ENCODE data around the gene ECM2.

The ECM2 gene

GRCh38 chr9:92507496-92507895 is 28.3 kb downstream of the ECM2 start:
- Histone ChIP-seq H3K9ac (ENCODE audit: low read length) (no peak overlapping the region), H3K4me1 (ENCODE audit: control insufficient read depth, insufficient read depth, low read length) (no peaks in the 10 kb centered on the region), H3K36me3 (ENCODE audit: control insufficient read depth, insufficient read depth, low read length) (no peaks in the 10 kb centered on the region), H3K27me3 (ENCODE audit: control insufficient read depth, insufficient read depth, low read length) (no peaks in the 10 kb centered on the region), H3K9me3 (ENCODE audit: control insufficient read depth, low read length) (no peaks in the 10 kb centered on the region), H3K4me3 (ENCODE audit: low read length) (no peak overlapping the region)

GRCh38 chr9:92507005-92507404 is 28.8 kb downstream of the ECM2 start:
- no peak overlapping the region for H3K4me3 ChIP-seq (ENCODE audit: low read length)
- no peaks in the 10 kb centered on the region for H3K27me3 ChIP-seq (ENCODE audit: control insufficient read depth, insufficient read depth, low read length)
- no peaks in the 10 kb centered on the region for H3K9me3 ChIP-seq (ENCODE audit: control insufficient read depth, low read length)
- H3K4me1 ChIP-seq (ENCODE audit: control insufficient read depth, insufficient read depth, low read length), result no peaks in the 10 kb centered on the region
- H3K36me3 ChIP-seq (ENCODE audit: control insufficient read depth, insufficient read depth, low read length), result no peaks in the 10 kb centered on the region
- no peak overlapping the region for H3K9ac ChIP-seq (ENCODE audit: low read length)

- H3K27me3 ChIP-seq (ENCODE audit: control insufficient read depth, insufficient read depth, low read length), result no peaks in the 10 kb centered on the region
- no peaks in the 10 kb centered on the region for H3K4me1 ChIP-seq (ENCODE audit: control insufficient read depth, insufficient read depth, low read length)
- no peaks in the 10 kb centered on the region for H3K9me3 ChIP-seq (ENCODE audit: control insufficient read depth, low read length)
- H3K4me3 ChIP-seq (ENCODE audit: low read length), result no peak overlapping the region
- no peaks in the 10 kb centered on the region for H3K36me3 ChIP-seq (ENCODE audit: control insufficient read depth, insufficient read depth, low read length)
- no peak overlapping the region for H3K9ac ChIP-seq (ENCODE audit: low read length)
Measured at GRCh38 chr9:92506184-92506857, 29.5 kb downstream of the ECM2 start.

GRCh38 chr9:92504881-92505280 is 30.9 kb downstream of the ECM2 start:
- Histone ChIP-seq H3K36me3 (ENCODE audit: control insufficient read depth, insufficient read depth, low read length) (no peaks in the 10 kb centered on the region), H3K4me3 (ENCODE audit: low read length) (no peak overlapping the region), H3K9me3 (ENCODE audit: control insufficient read depth, low read length) (no peaks in the 10 kb centered on the region), H3K27me3 (ENCODE audit: control insufficient read depth, insufficient read depth, low read length) (no peaks in the 10 kb centered on the region), H3K4me1 (ENCODE audit: control insufficient read depth, insufficient read depth, low read length) (no peaks in the 10 kb centered on the region), H3K9ac (ENCODE audit: low read length) (no peak overlapping the region)

GRCh38 chr9:92503156-92503555 is 32.6 kb downstream of the ECM2 start:
- Histone ChIP-seq H3K4me1 (ENCODE audit: control insufficient read depth, insufficient read depth, low read length) (no peaks in the 10 kb centered on the region), H3K27me3 (ENCODE audit: control insufficient read depth, insufficient read depth, low read length) (no peaks in the 10 kb centered on the region), H3K36me3 (ENCODE audit: control insufficient read depth, insufficient read depth, low read length) (no peaks in the 10 kb centered on the region)

GRCh38 chr9:92501671-92502393 is 34.0 kb downstream of the ECM2 start:
- no peaks in the 10 kb centered on the region for H3K36me3 ChIP-seq (ENCODE audit: control insufficient read depth, insufficient read depth, low read length)
- H3K9me3 ChIP-seq (ENCODE audit: control insufficient read depth, low read length), result no peaks in the 10 kb centered on the region
- no peak overlapping the region for H3K4me3 ChIP-seq (ENCODE audit: low read length)
- H3K27me3 ChIP-seq (ENCODE audit: control insufficient read depth, insufficient read depth, low read length), result no peaks in the 10 kb centered on the region
- no peak overlapping the region for H3K9ac ChIP-seq (ENCODE audit: low read length)
- no peaks in the 10 kb centered on the region for H3K4me1 ChIP-seq (ENCODE audit: control insufficient read depth, insufficient read depth, low read length)

More at GRCh38 chr9:92503156-92503555, 32.6 kb downstream of the ECM2 start:
- Histone ChIP-seq H3K9me3 (ENCODE audit: control insufficient read depth, low read length) (no peaks in the 10 kb centered on the region), H3K4me3 (ENCODE audit: low read length) (no peak overlapping the region), H3K9ac (ENCODE audit: low read length) (no peak overlapping the region)

GRCh38 chr9:92500725-92501124 is 35.1 kb downstream of the ECM2 start:
- Histone ChIP-seq H3K9me3 (ENCODE audit: control insufficient read depth, low read length) (no peaks in the 10 kb centered on the region), H3K4me3 (ENCODE audit: low read length) (no peak overlapping the region), H3K36me3 (ENCODE audit: control insufficient read depth, insufficient read depth, low read length) (no peaks in the 10 kb centered on the region), H3K27me3 (ENCODE audit: control insufficient read depth, insufficient read depth, low read length) (no peaks in the 10 kb centered on the region), H3K9ac (ENCODE audit: low read length) (no peak overlapping the region), H3K4me1 (ENCODE audit: control insufficient read depth, insufficient read depth, low read length) (no peaks in the 10 kb centered on the region)

- Histone ChIP-seq H3K27me3 (ENCODE audit: control insufficient read depth, insufficient read depth, low read length) (no peaks in the 10 kb centered on the region), H3K4me3 (ENCODE audit: low read length) (no peak overlapping the region), H3K9ac (ENCODE audit: low read length) (no peak overlapping the region), H3K4me1 (ENCODE audit: control insufficient read depth, insufficient read depth, low read length) (no peaks in the 10 kb centered on the region), H3K9me3 (ENCODE audit: control insufficient read depth, low read length) (no peaks in the 10 kb centered on the region), H3K36me3 (ENCODE audit: control insufficient read depth, insufficient read depth, low read length) (no peaks in the 10 kb centered on the region)
Measured at GRCh38 chr9:92499701-92500100, 36.1 kb downstream of the ECM2 start.

- H3K9me3 ChIP-seq (ENCODE audit: control insufficient read depth, low read length), result no peaks in the 10 kb centered on the region
- H3K36me3 ChIP-seq (ENCODE audit: control insufficient read depth, insufficient read depth, low read length), result no peaks in the 10 kb centered on the region
- no peak overlapping the region for H3K4me3 ChIP-seq (ENCODE audit: low read length)
- no peaks in the 10 kb centered on the region for H3K4me1 ChIP-seq (ENCODE audit: control insufficient read depth, insufficient read depth, low read length)
- no peaks in the 10 kb centered on the region for H3K27me3 ChIP-seq (ENCODE audit: control insufficient read depth, insufficient read depth, low read length)
- H3K9ac ChIP-seq (ENCODE audit: low read length), result no peak overlapping the region
Measured at GRCh38 chr9:92496396-92497176, 39.2 kb downstream of the ECM2 start.

- Histone ChIP-seq H3K4me1 (ENCODE audit: control insufficient read depth, insufficient read depth, low read length) (no peaks in the 10 kb centered on the region), H3K27me3 (ENCODE audit: control insufficient read depth, insufficient read depth, low read length) (no peaks in the 10 kb centered on the region), H3K9ac (ENCODE audit: low read length) (no peak overlapping the region), H3K36me3 (ENCODE audit: control insufficient read depth, insufficient read depth, low read length) (no peaks in the 10 kb centered on the region), H3K4me3 (ENCODE audit: low read length) (no peak overlapping the region), H3K9me3 (ENCODE audit: control insufficient read depth, low read length) (no peaks in the 10 kb centered on the region)
Measured at GRCh38 chr9:92494856-92495255, 40.9 kb downstream of the ECM2 start.

GRCh38 chr9:92493749-92494387 is 41.9 kb downstream of the ECM2 start:
- Histone ChIP-seq H3K9me3 (ENCODE audit: control insufficient read depth, low read length) (no peaks in the 10 kb centered on the region), H3K9ac (ENCODE audit: low read length) (no peak overlapping the region), H3K36me3 (ENCODE audit: control insufficient read depth, insufficient read depth, low read length) (no peaks in the 10 kb centered on the region), H3K27me3 (ENCODE audit: control insufficient read depth, insufficient read depth, low read length) (no peaks in the 10 kb centered on the region), H3K4me3 (ENCODE audit: low read length) (no peak overlapping the region), H3K4me1 (ENCODE audit: control insufficient read depth, insufficient read depth, low read length) (no peaks in the 10 kb centered on the region)

All from mucosa of stomach (tissue), 1 donor.